H1 (cell line): Measurements from ENCODE around the gene PIP5K1C. TPM values are rescaled to one million over a fixed set of nuclear protein-coding genes. Genes with fewer than 3 reads are reported as not detected.

Experiments used
- RFX5 ChIP-seq: IDR thresholded peaks from 2 replicates; pipeline ENCODE4 v1.6.1; 2011; ENCODE audit warnings: low read depth, low read length, improper control_type of control experiment, borderline replicate concordance
- polyA plus RNA-seq, 7 experiments: library from polyadenylated mRNA; depleted of rRNA in 3 of 7; stranded (reverse) in 5 of 7; unstranded in 2 of 7; fragments of >200 nt in 5 of 7; fragments of 200-250 nt in 2 of 7; gene quantifications; 1 replicate in 5 of 7; 2 replicates in 1 of 7; 4 replicates in 1 of 7; pipeline versions ENCODE4 v1.2.1 to v1.2.3, GENCODE V29; 2011 to 2013; ENCODE audit warnings: missing spikeins in 2 of 7, mixed read lengths in 2 of 7
- total RNA-seq: library from RNA; stranded (reverse); fragmentation: NEBNext Ultra II Directional; extraction: Animal tissue kit (Norgen Biotek cat#: 25700); gene quantifications from 2 replicates; pipeline ENCODE4 v1.2.1, GENCODE V29; 2021
- TF ChIP-seq, protein P1 (sequence below): IDR thresholded peaks from 2 replicates; pipeline ENCODE4 v1.6.1; 2012; ENCODE audit warnings: inconsistent platforms

Gene PIP5K1C
- total and polyA plus RNA-seq, 2 of the 8 experiments (the other 6 are each of a cell fraction or from before 2014, with no cell fraction given), result 10.6 to 32.9 TPM

DNA sequence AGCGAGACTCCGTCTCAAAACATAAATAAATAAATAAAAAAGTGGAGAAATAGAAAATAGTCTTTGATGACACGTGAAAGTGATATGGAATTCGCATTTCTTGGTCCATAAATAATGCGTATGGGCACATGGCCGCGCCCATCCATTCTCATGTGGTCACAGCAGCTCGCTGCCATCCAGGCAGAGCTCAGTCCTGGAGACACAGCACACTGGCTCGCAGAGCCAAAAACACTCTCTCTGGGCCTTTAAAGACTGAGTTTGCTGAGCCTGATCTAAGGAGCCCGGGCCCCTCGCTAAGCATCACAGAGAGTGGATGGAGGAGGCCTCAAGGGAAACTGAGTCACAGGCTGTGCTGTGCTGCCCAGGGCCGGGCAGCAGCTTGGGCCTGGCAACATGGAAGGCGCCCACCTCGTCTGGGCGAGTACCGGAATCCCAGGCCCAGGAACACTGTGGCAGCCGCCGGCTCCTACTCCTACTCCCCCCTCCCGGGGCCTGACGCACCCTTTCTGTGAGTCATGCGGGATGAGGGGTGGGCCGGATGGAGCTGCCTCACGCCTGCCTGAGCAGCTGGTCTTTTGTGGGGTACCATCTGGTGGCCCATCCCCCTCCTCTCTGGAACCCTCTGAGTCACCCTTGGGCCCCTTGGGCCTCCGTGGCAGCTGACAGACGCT lies 44.7 kb downstream of the PIP5K1C start (continued):
- no peak for TF ChIP-seq RFX5
- TF ChIP-seq, protein P1, sequence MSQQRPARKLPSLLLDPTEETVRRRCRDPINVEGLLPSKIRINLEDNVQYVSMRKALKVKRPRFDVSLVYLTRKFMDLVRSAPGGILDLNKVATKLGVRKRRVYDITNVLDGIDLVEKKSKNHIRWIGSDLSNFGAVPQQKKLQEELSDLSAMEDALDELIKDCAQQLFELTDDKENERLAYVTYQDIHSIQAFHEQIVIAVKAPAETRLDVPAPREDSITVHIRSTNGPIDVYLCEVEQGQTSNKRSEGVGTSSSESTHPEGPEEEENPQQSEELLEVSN, result no peak
